HEK293 (cell line): Measurements from ENCODE around the gene PLB1.

Experiments
- CTCF ChIA-PET: fragments of 350-600 bp; formaldehyde crosslinking; extraction: SDS; loops from one replicate; lab custom pipeline; 2021; ENCODE audit warnings: antibody characterized with exemption; lab: Yijun Ruan, JAX
- POLR2A ChIA-PET: fragments of 300-600 bp; formaldehyde crosslinking; extraction: SDS; loops from one replicate; lab custom pipeline; 2020; ENCODE audit warnings: antibody characterized with exemption, inconsistent platforms; lab: Yijun Ruan, JAX
- H3K27ac ChIP-seq: fragments of 200-500 bp; sonication (Bioruptor generic); 2 replicates; pipeline ENCODE4 v1.5.1; 2014; ENCODE audit warnings: low read depth, low read length, control low read depth, inconsistent platforms; ENCODE audit errors: extremely low read depth
- H3K36me3 ChIP-seq, 2 experiments: fragments of 200-500 bp in 1 of 2; sonication (Bioruptor generic) in 1 of 2; 1 replicate in 1 of 2; 2 replicates in 1 of 2; pipeline ENCODE4 v1.5.1; 2014 to 2017; ENCODE audit warnings: inconsistent platforms in 2 of 2, low read length in 2 of 2; ENCODE audit not compliant: control insufficient read depth in 2 of 2, insufficient read depth in 1 of 2
- H3K4me1 ChIP-seq: fragments of 200-500 bp; sonication (Bioruptor generic); 2 replicates; pipeline ENCODE4 v1.5.1; 2014; ENCODE audit warnings: mild to moderate bottlenecking, low read length, inconsistent platforms; ENCODE audit not compliant: control insufficient read depth, insufficient read depth
- H3K4me3 ChIP-seq: 2 replicates; pipeline ENCODE4 v1.5.1; 2011; ENCODE audit warnings: low read depth, mild to moderate bottlenecking, control low read depth, low read length, moderate library complexity
- H3K9me3 ChIP-seq: fragments of 200-500 bp; sonication (Bioruptor generic); 2 replicates; pipeline ENCODE4 v1.5.1; 2014; ENCODE audit warnings: low read depth, low read length, inconsistent platforms; ENCODE audit not compliant: control insufficient read depth, insufficient read depth
- AEBP2 ChIP-seq: fragments of 450-650 bp; formaldehyde crosslinking; IDR thresholded peaks from 2 replicates; pipeline ENCODE4 v1.5.1; 2016; ENCODE audit warnings: missing biosample characterization, missing genetic modification characterization, borderline replicate concordance
- GFI1B ChIP-seq: fragments of 450-650 bp; formaldehyde crosslinking; IDR thresholded peaks from 2 replicates; pipeline ENCODE4 v1.5.1; 2016; ENCODE audit warnings: missing biosample characterization, missing genetic modification characterization
- GLIS1 ChIP-seq: fragments of 450-650 bp; formaldehyde crosslinking; IDR thresholded peaks from 2 replicates; pipeline ENCODE4 v1.5.1; 2016; ENCODE audit warnings: missing biosample characterization, missing genetic modification characterization
- ZBTB21 ChIP-seq: fragments of 450-650 bp; formaldehyde crosslinking; IDR thresholded peaks from 2 replicates; pipeline ENCODE4 v1.5.1; 2017; ENCODE audit warnings: missing biosample characterization, missing genetic modification characterization
- ZIC2 ChIP-seq: fragments of 450-650 bp; formaldehyde crosslinking; IDR thresholded peaks from 2 replicates; pipeline ENCODE4 v1.5.1; 2016; ENCODE audit warnings: missing biosample characterization, missing genetic modification characterization
- ZNF157 ChIP-seq: fragments of 450-650 bp; formaldehyde crosslinking; IDR thresholded peaks from 2 replicates; pipeline ENCODE4 v1.5.1; 2016; ENCODE audit warnings: missing biosample characterization, missing genetic modification characterization
- ZNF211 ChIP-seq: fragments of 450-650 bp; formaldehyde crosslinking; IDR thresholded peaks from 2 replicates; pipeline ENCODE4 v1.5.1; 2016; ENCODE audit warnings: low read depth, missing biosample characterization, missing genetic modification characterization
- ZNF24 ChIP-seq: fragments of 450-650 bp; formaldehyde crosslinking; IDR thresholded peaks from 2 replicates; pipeline ENCODE4 v1.5.1; 2016; ENCODE audit warnings: missing biosample characterization, missing genetic modification characterization
- ZNF354C ChIP-seq: fragments of 450-650 bp; formaldehyde crosslinking; IDR thresholded peaks from 2 replicates; pipeline ENCODE4 v1.5.1; 2016; ENCODE audit warnings: missing biosample characterization, missing genetic modification characterization, low read depth, borderline replicate concordance
- ZNF391 ChIP-seq: fragments of 450-650 bp; formaldehyde crosslinking; IDR thresholded peaks from 2 replicates; pipeline ENCODE4 v1.5.1; 2016; ENCODE audit warnings: low read depth, missing biosample characterization, missing genetic modification characterization, borderline replicate concordance
- ZNF514 ChIP-seq: fragments of 450-650 bp; formaldehyde crosslinking; IDR thresholded peaks from 2 replicates; pipeline ENCODE4 v1.5.1; 2016; ENCODE audit warnings: missing biosample characterization, missing genetic modification characterization
- ZNF549 ChIP-seq: fragments of 450-650 bp; IDR thresholded peaks from 2 replicates; pipeline ENCODE4 v1.5.1; 2018; ENCODE audit warnings: missing biosample characterization, missing genetic modification characterization, mild to moderate bottlenecking, inconsistent platforms, moderate library complexity
- ZNF561 ChIP-seq: fragments of 450-650 bp; IDR thresholded peaks from 2 replicates; pipeline ENCODE4 v1.5.1; 2018; ENCODE audit warnings: missing biosample characterization, missing genetic modification characterization, borderline replicate concordance
- ZNF585B ChIP-seq: fragments of 450-650 bp; formaldehyde crosslinking; IDR thresholded peaks from 2 replicates; pipeline ENCODE4 v1.5.1; 2016; ENCODE audit warnings: missing biosample characterization, missing genetic modification characterization
- ZNF596 ChIP-seq: fragments of 450-650 bp; IDR thresholded peaks from 2 replicates; pipeline ENCODE4 v1.5.0; 2018; ENCODE audit warnings: missing biosample characterization, mild to moderate bottlenecking, missing genetic modification characterization, moderate library complexity
- ZNF600 ChIP-seq: fragments of 450-650 bp; formaldehyde crosslinking; IDR thresholded peaks from 2 replicates; pipeline ENCODE4 v1.5.1; 2016; ENCODE audit warnings: missing biosample characterization, missing genetic modification characterization
- ZNF621 ChIP-seq: fragments of 450-650 bp; formaldehyde crosslinking; IDR thresholded peaks from 2 replicates; pipeline ENCODE4 v1.5.1; 2017; ENCODE audit warnings: missing biosample characterization, missing genetic modification characterization
- ZNF629 ChIP-seq: fragments of 450-650 bp; formaldehyde crosslinking; IDR thresholded peaks from 2 replicates; pipeline ENCODE4 v1.5.1; 2017; ENCODE audit warnings: missing biosample characterization, missing genetic modification characterization
- ZNF654 ChIP-seq: fragments of 450-650 bp; formaldehyde crosslinking; IDR thresholded peaks from 2 replicates; pipeline ENCODE4 v1.5.1; 2016; ENCODE audit warnings: low read depth, missing biosample characterization, missing genetic modification characterization
- ZNF660 ChIP-seq: fragments of 450-650 bp; IDR thresholded peaks from 2 replicates; pipeline ENCODE4 v1.5.1; 2018; ENCODE audit warnings: missing biosample characterization, mild to moderate bottlenecking, missing genetic modification characterization
- ZNF704 ChIP-seq: fragments of 450-650 bp; formaldehyde crosslinking; IDR thresholded peaks from 2 replicates; pipeline ENCODE4 v1.5.1; 2016; ENCODE audit warnings: missing biosample characterization, missing genetic modification characterization
- ZNF785 ChIP-seq: fragments of 450-650 bp; formaldehyde crosslinking; IDR thresholded peaks from 2 replicates; pipeline ENCODE4 v1.5.1; 2016; ENCODE audit warnings: missing biosample characterization, missing genetic modification characterization
- ZSCAN30 ChIP-seq: fragments of 450-650 bp; IDR thresholded peaks from 2 replicates; pipeline ENCODE4 v1.5.1; 2018; ENCODE audit warnings: missing biosample characterization, mild to moderate bottlenecking, missing genetic modification characterization, moderate library complexity
- ZXDB ChIP-seq: fragments of 450-650 bp; formaldehyde crosslinking; IDR thresholded peaks from 2 replicates; pipeline ENCODE4 v1.5.1; 2016; ENCODE audit warnings: missing biosample characterization, missing genetic modification characterization
- TF ChIP-seq, protein P1 (sequence below): fragments of 450-650 bp; formaldehyde crosslinking; IDR thresholded peaks from 2 replicates; pipeline ENCODE4 v1.5.1; 2016; ENCODE audit warnings: missing biosample characterization, missing genetic modification characterization

PLB1 gene

DNA sequence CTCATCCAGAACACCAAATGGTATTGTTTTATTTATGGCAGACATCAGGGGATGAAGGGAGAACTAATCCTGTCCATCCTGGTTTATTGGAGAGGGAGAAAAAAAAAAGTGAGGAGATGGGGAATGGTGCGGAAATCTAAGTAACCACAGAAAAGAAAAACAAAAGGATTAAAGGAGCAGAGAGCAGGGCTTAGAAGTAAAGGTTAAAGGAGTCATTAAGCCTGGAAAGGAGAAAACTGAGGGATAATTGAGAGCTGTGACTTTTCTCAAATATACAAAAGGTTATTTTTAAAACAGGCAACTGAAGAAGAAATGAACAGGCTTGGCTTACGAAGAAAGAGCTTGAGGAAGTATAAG lies 128.6 kb downstream of the PLB1 start:
- POLR2A ChIA-PET: no interaction called here

GRCh38 chr2:28624793-28625701 lies 129.2 kb downstream of the PLB1 start:
- no peaks in the 10 kb centered on the region for H3K4me1 ChIP-seq
- ChIA-PET CTCF (interaction anchor here (0.6 to 1.1 kb wide), 4 partner anchors 9 to 54 kb away, joined by 3 to 4 read pairs (median 4); no protein-coding TSS in a partner anchor), POLR2A (interaction anchor here (1.0 kb wide), 1 partner anchor 14 kb away, joined by 3 read pairs; no protein-coding TSS in a partner anchor)
- TF ChIP-seq GFI1B (tag by site-specific recombination) (no peak), ZNF354C (tag by site-specific recombination) (no peak), ZSCAN30 (tag by site-specific recombination) (no peak), ZIC2 (no peak), ZNF549 (tag by site-specific recombination) (no peak)
- H3K36me3 ChIP-seq: no peaks in the 10 kb centered on the region
- H3K27ac ChIP-seq: no peak overlapping the region
- H3K4me3 ChIP-seq: no peak overlapping the region
- no peaks in the 10 kb centered on the region for H3K9me3 ChIP-seq

More for the DNA sequence above, 128.6 kb downstream of the PLB1 start:
- Histone ChIP-seq H3K4me3 (no peak overlapping the region), H3K27ac (no peak overlapping the region), H3K36me3 (no peaks in the 10 kb centered on the region), H3K9me3 (no peaks in the 10 kb centered on the region), H3K4me1 (no peaks in the 10 kb centered on the region)
- CTCF ChIA-PET: interaction anchor here (0.8 to 1.1 kb wide), 2 partner anchors 9 to 30 kb away, joined by 3 to 4 read pairs; no protein-coding TSS in a partner anchor
- TF ChIP-seq AEBP2 (tag by site-specific recombination) (no peak), ZNF157 (tag by site-specific recombination) (no peak), ZNF660 (tag by site-specific recombination) (no peak), ZNF561 (tag by site-specific recombination) (no peak), ZXDB (no peak), ZNF514 (no peak), ZNF391 (tag by site-specific recombination) (no peak)

DNA sequence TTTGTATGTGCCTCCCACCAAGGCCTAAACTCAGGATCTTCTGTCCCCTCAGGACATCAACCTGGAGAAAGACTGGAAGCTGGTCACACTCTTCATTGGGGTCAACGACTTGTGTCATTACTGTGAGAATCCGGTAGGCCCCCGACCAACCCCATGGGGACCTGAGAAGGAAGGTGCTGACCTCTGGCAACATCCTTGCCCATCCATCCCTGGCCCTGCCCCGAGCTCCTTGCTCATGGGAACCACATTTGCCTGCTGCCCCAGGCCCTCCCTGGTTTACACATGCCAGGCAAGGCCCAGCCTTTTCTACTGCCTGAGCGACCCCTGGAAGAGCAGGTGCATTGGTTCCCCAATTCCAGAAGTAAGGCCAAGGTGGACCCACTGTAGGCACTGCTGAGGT lies 130.5 kb downstream of the PLB1 start:
- CTCF ChIA-PET: no interaction called here
- Histone ChIP-seq H3K4me3 (no peak overlapping the region), H3K27ac (no peak overlapping the region), H3K9me3 (no peaks in the 10 kb centered on the region)
- POLR2A ChIA-PET: no interaction called here
- no peak for TF ChIP-seq ZNF596 (tag by site-specific recombination)
- TF ChIP-seq ZNF24 (tag by site-specific recombination): no peak
- TF ChIP-seq ZNF654 (tag by site-specific recombination): no peak
- no peak for TF ChIP-seq ZBTB21 (tag by site-specific recombination)
- TF ChIP-seq ZNF585B (tag by site-specific recombination): no peak
- no peak for TF ChIP-seq ZNF621 (tag by site-specific recombination)
- no peak for TF ChIP-seq ZNF629 (tag by site-specific recombination)
- TF ChIP-seq, protein P1, sequence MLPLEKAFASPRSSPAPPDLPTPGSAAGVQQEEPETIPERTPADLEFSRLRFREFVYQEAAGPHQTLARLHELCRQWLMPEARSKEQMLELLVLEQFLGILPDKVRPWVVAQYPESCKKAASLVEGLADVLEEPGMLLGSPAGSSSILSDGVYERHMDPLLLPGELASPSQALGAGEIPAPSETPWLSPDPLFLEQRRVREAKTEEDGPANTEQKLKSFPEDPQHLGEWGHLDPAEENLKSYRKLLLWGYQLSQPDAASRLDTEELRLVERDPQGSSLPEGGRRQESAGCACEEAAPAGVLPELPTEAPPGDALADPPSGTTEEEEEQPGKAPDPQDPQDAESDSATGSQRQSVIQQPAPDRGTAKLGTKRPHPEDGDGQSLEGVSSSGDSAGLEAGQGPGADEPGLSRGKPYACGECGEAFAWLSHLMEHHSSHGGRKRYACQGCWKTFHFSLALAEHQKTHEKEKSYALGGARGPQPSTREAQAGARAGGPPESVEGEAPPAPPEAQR (tag by site-specific recombination): no peak
- TF ChIP-seq ZNF785 (tag by site-specific recombination): no peak
- TF ChIP-seq GLIS1 (tag by site-specific recombination): no peak
- TF ChIP-seq ZNF211: no peak
- TF ChIP-seq ZNF704 (tag by site-specific recombination): no peak
- no peak for TF ChIP-seq ZNF600 (tag by site-specific recombination)
- TF ChIP-seq, all 188 proteins: peak for 0
- no peaks in the 10 kb centered on the region for H3K36me3 ChIP-seq
- H3K4me1 ChIP-seq: no peaks in the 10 kb centered on the region
